HepG2 (cell line): ENCODE measurements around the gene FAM222A. TPM values are rescaled to one million over a fixed set of nuclear protein-coding genes. Genes with fewer than 3 reads are reported as not detected.
A peak's percentile ranks its signal among the peaks of the same experiment; 100 is the strongest.

Source experiments
- ATF2 ChIP-seq: sonication (generic); formaldehyde crosslinking; IDR thresholded peaks from 2 replicates; pipeline ENCODE4 v1.4.0; 2020; ENCODE audit warnings: missing genetic modification reagents
- CEBPB ChIP-seq: IDR thresholded peaks from 2 replicates; pipeline ENCODE4 v1.6.1; 2011; ENCODE audit warnings: low read depth, low read length, improper control_type of control experiment, borderline replicate concordance
- FIP1L1 ChIP-seq: fragments of 200-400 bp; formaldehyde crosslinking; IDR thresholded peaks from 2 replicates; pipeline ENCODE4 v1.6.1; 2018; ENCODE audit warnings: low read depth, mild to moderate bottlenecking, low read length, moderate library complexity, borderline replicate concordance; ENCODE audit not compliant: insufficient read depth
- FOXO4 ChIP-seq: sonication (generic); formaldehyde crosslinking; conservative IDR thresholded peaks from 2 replicates; pipeline ENCODE4 v1.8.1; 2023; ENCODE audit warnings: missing genetic modification reagents
- GMEB2 ChIP-seq: IDR thresholded peaks from 2 replicates; pipeline ENCODE4 v1.6.1; 2016; ENCODE audit warnings: missing biosample characterization, missing genetic modification reagents, low read depth
- HNRNPL ChIP-seq: fragments of 200-400 bp; formaldehyde crosslinking; IDR thresholded peaks from 2 replicates; pipeline ENCODE4 v1.6.1; 2017; ENCODE audit warnings: mild to moderate bottlenecking, low read depth, low read length
- KDM5B ChIP-seq: sonication (generic); formaldehyde crosslinking; IDR thresholded peaks from 2 replicates; pipeline ENCODE4 v1.4.0; 2020; ENCODE audit warnings: missing genetic modification reagents, mild to moderate bottlenecking, borderline replicate concordance
- PCBP2 ChIP-seq: fragments of 200-400 bp; formaldehyde crosslinking; optimal IDR thresholded peaks from 2 replicates; pipeline ENCODE3; 2018; ENCODE audit warnings: low read length, low read depth; ENCODE audit not compliant: poor library complexity, severe bottlenecking
- RBM22 ChIP-seq: fragments of 200-400 bp; formaldehyde crosslinking; optimal IDR thresholded peaks from 2 replicates; pipeline ENCODE3; 2017; ENCODE audit warnings: mild to moderate bottlenecking, low read length, moderate library complexity
- SALL2 ChIP-seq: sonication (generic); formaldehyde crosslinking; IDR thresholded peaks from 2 replicates; pipeline ENCODE4 v1.8.1; 2023; ENCODE audit warnings: mild to moderate bottlenecking, missing genetic modification reagents, inconsistent platforms
- SP1 ChIP-seq, 2 experiments: fragments of 450-650 bp in 1 of 2; sonication (generic) in 1 of 2; formaldehyde crosslinking in 1 of 2; IDR thresholded peaks; 2 replicates each; pipeline versions ENCODE4 v1.4.0 to v1.6.1; 2016 to 2020; ENCODE audit warnings: missing genetic modification reagents in 1 of 2
- THAP9 ChIP-seq: sonication (generic); formaldehyde crosslinking; IDR thresholded peaks from 2 replicates; pipeline ENCODE4; 2020; ENCODE audit warnings: missing genetic modification reagents, mild to moderate bottlenecking, borderline replicate concordance
- TRIM22 ChIP-seq: fragments of 450-650 bp; IDR thresholded peaks from 2 replicates; pipeline ENCODE4 v1.6.1; 2017
- ZFP82 ChIP-seq: sonication (generic); formaldehyde crosslinking; IDR thresholded peaks from 2 replicates; pipeline ENCODE4 v1.5.1; 2020; ENCODE audit warnings: mild to moderate bottlenecking, missing genetic modification reagents, borderline replicate concordance
- ZKSCAN8 ChIP-seq: IDR thresholded peaks from 2 replicates; pipeline ENCODE4 v1.6.1; 2016; ENCODE audit warnings: borderline replicate concordance, missing genetic modification reagents, missing compliant biosample characterization
- ZNF552 ChIP-seq: sonication (generic); formaldehyde crosslinking; IDR thresholded peaks from 2 replicates; pipeline ENCODE4 v1.9.0; 2022; ENCODE audit warnings: missing genetic modification reagents, mild to moderate bottlenecking, borderline replicate concordance
- ZNF569 ChIP-seq: sonication (generic); formaldehyde crosslinking; IDR thresholded peaks from 2 replicates; pipeline ENCODE4 v1.5.0; 2020; ENCODE audit warnings: mild to moderate bottlenecking, missing genetic modification reagents, moderate library complexity, borderline replicate concordance
- ZNF720 ChIP-seq: sonication (generic); formaldehyde crosslinking; IDR thresholded peaks from 2 replicates; pipeline ENCODE4 v1.4.0; 2020; ENCODE audit warnings: missing genetic modification reagents
- ZNF781 ChIP-seq: sonication (generic); formaldehyde crosslinking; IDR thresholded peaks from 2 replicates; pipeline ENCODE4 v1.5.1; 2020; ENCODE audit warnings: borderline replicate concordance, mild to moderate bottlenecking, missing genetic modification reagents; ENCODE audit errors: not compliant biosample characterization
- ZSCAN20 ChIP-seq: sonication (generic); formaldehyde crosslinking; IDR thresholded peaks from 2 replicates; pipeline ENCODE4 v1.4.0; 2020; ENCODE audit warnings: missing genetic modification reagents, mild to moderate bottlenecking, borderline replicate concordance
- ZSCAN25 ChIP-seq: sonication (generic); formaldehyde crosslinking; IDR thresholded peaks from 2 replicates; pipeline ENCODE4 v1.8.0; 2022; ENCODE audit warnings: mild to moderate bottlenecking, missing genetic modification reagents
- polyA plus RNA-seq, 8 experiments: library from polyadenylated mRNA; depleted of rRNA in 3 of 8; stranded (reverse) in 7 of 8; unstranded in 1 of 8; fragments of >200 nt; fragmentation: Illumina TruSeq in 4 of 8; extraction: Trizol in 4 of 8; gene quantifications; 2 replicates each; pipeline versions ENCODE4 v1.2.1 to v1.2.3, GENCODE V29; 2011 to 2016; ENCODE audit warnings: low read depth in 4 of 8, missing spikeins in 1 of 8, mixed read lengths in 1 of 8; ENCODE audit not compliant: insufficient read depth in 1 of 8
- total RNA-seq, 5 experiments: library from RNA; depleted of rRNA; stranded (reverse); fragments of >200 nt; fragmentation: Illumina TruSeq; extraction: Trizol; gene quantifications; 2 replicates each; pipeline ENCODE4 v1.2.3, GENCODE V29; 2016; ENCODE audit warnings: low read depth in 1 of 5

FAM222A gene
- total and polyA plus RNA-seq, 2 of the 13 experiments (the other 11 are each of a cell fraction or from before 2014, with no cell fraction given), result 2.7 to 9.6 TPM

GRCh38 chr12:109709401-109709991, 4.1 kb upstream of the FAM222A start (continued):
- TF ChIP-seq ZFP82 (CRISPR knock-in tag) (no peak), ZNF552 (CRISPR knock-in tag) (no peak), THAP9 (no peak), ZKSCAN8 (no peak), GMEB2 (CRISPR knock-in tag) (no peak), PCBP2 (no peak), ZNF569 (CRISPR knock-in tag) (no peak), TRIM22 (no peak), KDM5B (CRISPR knock-in tag) (no peak), CEBPB (no peak), HNRNPL (no peak), RBM22 (no peak), SP1 (IDR thresholded peaks at IDR 0.05) (no peak), SP1 (CRISPR knock-in tag; IDR thresholded peaks at IDR 0.05) (no peak), ZSCAN25 (peak; percentile 60), ZSCAN20 (CRISPR knock-in tag) (no peak), ZNF720 (no peak), ZNF781 (CRISPR knock-in tag) (no peak), FIP1L1 (no peak), ATF2 (CRISPR knock-in tag) (no peak), FOXO4 (CRISPR knock-in tag) (0 out of 2 replicates have a peak, but pooled peaks have one; percentile 42), SALL2 (CRISPR knock-in tag) (no peak)
